BJ (cell line): ENCODE data around the gene GPALPP1. TPM values are rescaled to one million over a fixed set of nuclear protein-coding genes. Genes with fewer than 3 reads are reported as not detected.
"Not testable (repeated sequence)": the region's sequence is repeated elsewhere in the genome, so short reads cannot be mapped to it uniquely, and the experiment has no call there.

Experiments
- CTCF ChIA-PET: fragments of 350-600 bp; formaldehyde crosslinking; extraction: SDS; loops from one replicate; lab custom pipeline; 2021; ENCODE audit warnings: antibody characterized with exemption, inconsistent platforms; lab: Yijun Ruan, JAX
- POLR2A ChIA-PET: fragments of 300-600 bp; sonication (Branson Sonifier 250); formaldehyde crosslinking; extraction: SDS; loops from one replicate; lab custom pipeline; 2021; ENCODE audit warnings: antibody characterized with exemption; lab: Charles Lee
- DNase-seq: peaks from one replicate; pipeline ENCODE4 v3.0.0-alpha.2; 2011; ENCODE audit warnings: low read depth
- H3K27me3 ChIP-seq: 2 replicates; pipeline ENCODE4 v1.6.0; 2011; ENCODE audit warnings: low read length; ENCODE audit not compliant: control insufficient read depth, insufficient read depth
- H3K36me3 ChIP-seq: 2 replicates; pipeline ENCODE4 v1.5.1; 2011; ENCODE audit warnings: low read length; ENCODE audit not compliant: control insufficient read depth, insufficient read depth
- H3K4me3 ChIP-seq: 2 replicates; pipeline ENCODE4 v1.5.1; 2011; ENCODE audit warnings: low read depth, mild to moderate bottlenecking, control low read depth, low read length
- CTCF ChIP-seq: IDR thresholded peaks from 2 replicates; pipeline ENCODE4 v1.5.1; 2011; ENCODE audit warnings: low read depth, mild to moderate bottlenecking, control low read depth, inconsistent platforms, low read length, moderate library complexity; ENCODE audit not compliant: insufficient read depth
- polyA plus RNA-seq: library from polyadenylated mRNA; depleted of rRNA; stranded (reverse); fragments of >200 nt; gene quantifications from 2 replicates; pipeline ENCODE4 v1.2.3, GENCODE V29; 2011

GPALPP1 gene
- polyA plus RNA-seq, 1 experiment: 10.4 TPM

GRCh38 chr13:45055198-45055901 is 66.0 kb downstream of the GPALPP1 start:
- TF ChIP-seq CTCF: no peak
- Histone ChIP-seq H3K27me3 (no peaks in the 10 kb centered on the region), H3K36me3 (no peaks in the 10 kb centered on the region), H3K4me3 (no peak overlapping the region)
- peak; percentile 94 for DNase-seq
- POLR2A ChIA-PET: no interaction called here
- CTCF ChIA-PET: interaction anchor here (1.5 to 2.8 kb wide), 3 partner anchors 7 to 225 kb away, joined by 6 to 14 read pairs (median 7); no protein-coding TSS in a partner anchor

- Histone ChIP-seq H3K36me3 (no peaks in the 10 kb centered on the region), H3K4me3 (no peak overlapping the region), H3K27me3 (no peaks in the 10 kb centered on the region)
- DNase-seq: no peak
- POLR2A ChIA-PET: no interaction called here
- CTCF ChIA-PET: interaction anchor here (0.6 to 2.8 kb wide), 5 partner anchors 8 to 225 kb away, joined by 4 to 14 read pairs (median 6); no protein-coding TSS in a partner anchor
- no peak for TF ChIP-seq CTCF
Observed at GRCh38 chr13:45055902-45056648, 66.7 kb downstream of the GPALPP1 start.

GRCh38 chr13:45060062-45060461 is 70.7 kb downstream of the GPALPP1 start:
- DNase-seq: no peak
- Histone ChIP-seq H3K27me3 (no peaks in the 10 kb centered on the region), H3K4me3 (no peak overlapping the region), H3K36me3 (no peaks in the 10 kb centered on the region)
- no peak for TF ChIP-seq CTCF
- ChIA-PET CTCF (interaction anchor here (1.2 kb wide), 1 partner anchor 10 kb away, joined by 3 read pairs; no protein-coding TSS in a partner anchor), POLR2A (no interaction called here)

GRCh38 chr13:45063261-45063860 is 74.0 kb downstream of the GPALPP1 start:
- no peak for DNase-seq
- ChIA-PET POLR2A (no interaction called here), CTCF (interaction anchor here (0.9 kb wide), 1 partner anchor 15 kb away, joined by 3 read pairs; no protein-coding TSS in a partner anchor)
- TF ChIP-seq CTCF: no peak
- Histone ChIP-seq H3K27me3 (0 out of 2 replicates have a peak, but pooled peaks cover 4% of the 10 kb centered on the region), H3K4me3 (no peak overlapping the region), H3K36me3 (no peaks in the 10 kb centered on the region)

- H3K36me3 ChIP-seq, H3K27me3 ChIP-seq, DNase-seq, H3K4me3 ChIP-seq, POLR2A ChIA-PET, CTCF ChIA-PET: not testable (repeated sequence)
Observed at GRCh38 chr13:45063889-45064288, 74.6 kb downstream of the GPALPP1 start.
